Esophagus squamous epithelium (tissue), 5 donors: ENCODE data around the gene GATB. TPM values are rescaled to one million over a fixed set of nuclear protein-coding genes. Genes with fewer than 3 reads are reported as not detected.

Source experiments
- DNase-seq: peaks from one replicate; lab custom pipeline; 2025; lab: John Stamatoyannopoulos, UW
- H3K27ac ChIP-seq, 4 donors: fragments of 200-600 bp; sonication (generic); one replicate each; pipeline ENCODE4 v1.5.1; 2016 to 2019; ENCODE audit warnings: mild to moderate bottlenecking in 1 of 4
- H3K27me3 ChIP-seq, 4 donors: fragments of 200-600 bp; sonication (generic); 1 replicate in 3 of 4; 2 replicates in 1 of 4; pipeline versions ENCODE4 v1.5.1 to v1.6.0; 2017 to 2021; ENCODE audit warnings: antibody characterized with exemption in 1 of 4
- H3K36me3 ChIP-seq, 3 donors: fragments of 200-600 bp; sonication (generic); one replicate each; pipeline ENCODE4 v1.5.1; 2016 to 2019
- H3K4me1 ChIP-seq, 3 donors: fragments of 200-600 bp; sonication (generic); one replicate each; pipeline ENCODE4 v1.5.1; 2017 to 2019
- H3K4me3 ChIP-seq, 4 donors: fragments of 200-600 bp; sonication (generic); 1 replicate in 3 of 4; 2 replicates in 1 of 4; pipeline ENCODE4 v1.5.1; 2016 to 2019; ENCODE audit warnings: mild to moderate bottlenecking in 2 of 4, moderate library complexity in 1 of 4
- H3K9me3 ChIP-seq, 3 donors: fragments of 200-600 bp; sonication (generic); one replicate each; pipeline ENCODE4 v1.5.1; 2016 to 2019
- POLR2A ChIP-seq, 4 donors: fragments of 450-650 bp; IDR thresholded peaks; one replicate each; pipeline ENCODE4 v1.6.1; 2017; ENCODE audit warnings: antibody characterized with exemption in 4 of 4, mild to moderate bottlenecking in 4 of 4, moderate library complexity in 3 of 4
- WGBS, 2 donors: methylation state at CpG; one replicate each; pipeline ENCODE4 v1.1.5; 2018; 5-methylcytosine and 5-hydroxymethylcytosine counted together
- intact Hi-C: fragments of 100-400 bp; cut with DNase I; formaldehyde crosslinking; loops from one replicate; pipeline ENCODE4 v1.15.0; 2022
- total RNA-seq, 4 donors: library from RNA; depleted of rRNA; stranded (reverse); fragments of >200 nt; gene quantifications; one replicate each; pipeline ENCODE4 v1.1.0, GENCODE V29; 2016
- TF ChIP-seq, protein P1 (sequence below), 6 experiments: fragments of 450-650 bp in 4 of 6; fragments of 200-600 bp in 2 of 6; sonication (generic) in 2 of 6; IDR thresholded peaks; one replicate each; pipeline ENCODE4 v1.5.1; 2016 to 2019; ENCODE audit warnings: antibody characterized with exemption in 6 of 6, mild to moderate bottlenecking in 4 of 6, moderate library complexity in 4 of 6
- donor health status: DM: yes; HTN: yes; CAD: no.

GATB gene
- total RNA-seq, 4 donors from 2014 or later: 13.4 to 29.8 (median 24.2) TPM

DNA sequence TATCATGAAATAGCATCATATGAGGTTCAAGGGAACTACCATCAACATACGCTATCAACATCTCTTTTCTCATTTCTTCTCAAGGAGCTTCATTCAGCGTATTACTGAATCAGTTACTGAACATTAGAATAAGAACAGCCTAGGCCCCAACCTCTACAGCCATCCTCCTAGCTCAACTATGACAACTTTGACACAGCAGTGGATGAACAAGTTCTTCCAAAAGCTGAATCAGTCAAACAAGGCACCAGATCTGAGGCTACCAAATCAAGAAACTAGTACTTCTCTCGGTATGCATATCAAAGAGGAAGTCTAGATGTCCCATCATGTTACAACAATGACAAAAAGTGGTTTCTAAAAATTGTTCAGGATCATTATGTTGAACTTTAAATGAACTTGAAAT is 57.4 kb downstream of the GATB start:
- H3K9me3 ChIP-seq: no peaks in the 10 kb centered on the region
- no peak overlapping the region for H3K4me3 ChIP-seq
- H3K4me1 ChIP-seq: no peaks in the 10 kb centered on the region
- intact Hi-C loops: no loop called here
- H3K27ac ChIP-seq: no peak overlapping the region
- WGBS, 2 donors: 93% methylated on average over 3 of the region's 3 CpGs
- TF ChIP-seq, protein P1, sequence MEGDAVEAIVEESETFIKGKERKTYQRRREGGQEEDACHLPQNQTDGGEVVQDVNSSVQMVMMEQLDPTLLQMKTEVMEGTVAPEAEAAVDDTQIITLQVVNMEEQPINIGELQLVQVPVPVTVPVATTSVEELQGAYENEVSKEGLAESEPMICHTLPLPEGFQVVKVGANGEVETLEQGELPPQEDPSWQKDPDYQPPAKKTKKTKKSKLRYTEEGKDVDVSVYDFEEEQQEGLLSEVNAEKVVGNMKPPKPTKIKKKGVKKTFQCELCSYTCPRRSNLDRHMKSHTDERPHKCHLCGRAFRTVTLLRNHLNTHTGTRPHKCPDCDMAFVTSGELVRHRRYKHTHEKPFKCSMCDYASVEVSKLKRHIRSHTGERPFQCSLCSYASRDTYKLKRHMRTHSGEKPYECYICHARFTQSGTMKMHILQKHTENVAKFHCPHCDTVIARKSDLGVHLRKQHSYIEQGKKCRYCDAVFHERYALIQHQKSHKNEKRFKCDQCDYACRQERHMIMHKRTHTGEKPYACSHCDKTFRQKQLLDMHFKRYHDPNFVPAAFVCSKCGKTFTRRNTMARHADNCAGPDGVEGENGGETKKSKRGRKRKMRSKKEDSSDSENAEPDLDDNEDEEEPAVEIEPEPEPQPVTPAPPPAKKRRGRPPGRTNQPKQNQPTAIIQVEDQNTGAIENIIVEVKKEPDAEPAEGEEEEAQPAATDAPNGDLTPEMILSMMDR (IDR thresholded peaks at IDR 0.05): no peak
- no peak for TF ChIP-seq POLR2A (IDR thresholded peaks at IDR 0.05)
- no peak for DNase-seq
- H3K27me3 ChIP-seq: no peaks in the 10 kb centered on the region
- H3K36me3 ChIP-seq: peaks cover 0 to 95% (median 0%) of the 10 kb centered on the region in 3 donors

DNA sequence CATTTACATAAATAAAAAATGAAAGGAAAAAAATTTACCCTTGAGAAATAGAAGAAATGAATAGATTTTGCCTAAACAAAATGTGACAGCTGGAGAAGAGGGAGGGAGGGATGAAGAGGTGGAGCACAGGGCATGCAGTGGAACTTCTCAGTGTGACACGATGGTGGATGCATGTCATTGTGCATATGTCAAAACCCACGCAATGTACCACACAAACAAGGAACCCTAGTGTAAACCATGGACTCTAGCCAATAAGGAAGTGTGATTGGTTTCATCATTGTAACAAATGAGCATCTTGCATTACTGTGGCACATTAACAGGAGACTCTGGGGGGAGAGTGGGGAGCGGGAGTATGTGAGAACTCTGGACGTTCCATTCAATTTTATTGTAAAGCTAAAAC is 58.6 kb downstream of the GATB start:
- Histone ChIP-seq H3K27ac (no peak overlapping the region), H3K4me3 (no peak overlapping the region), H3K27me3 (no peaks in the 10 kb centered on the region), H3K9me3 (no peaks in the 10 kb centered on the region), H3K4me1 (no peaks in the 10 kb centered on the region), H3K36me3 (peaks cover 0 to 92% (median 0%) of the 10 kb centered on the region in 3 donors)
- TF ChIP-seq, protein P1 (IDR thresholded peaks at IDR 0.05): no peak
- TF ChIP-seq POLR2A (IDR thresholded peaks at IDR 0.05): no peak
- no peak for DNase-seq
- 66 to 77% methylated on average over 4 of the region's 4 CpGs for WGBS, 2 donors
- intact Hi-C loops: no loop called here

DNA sequence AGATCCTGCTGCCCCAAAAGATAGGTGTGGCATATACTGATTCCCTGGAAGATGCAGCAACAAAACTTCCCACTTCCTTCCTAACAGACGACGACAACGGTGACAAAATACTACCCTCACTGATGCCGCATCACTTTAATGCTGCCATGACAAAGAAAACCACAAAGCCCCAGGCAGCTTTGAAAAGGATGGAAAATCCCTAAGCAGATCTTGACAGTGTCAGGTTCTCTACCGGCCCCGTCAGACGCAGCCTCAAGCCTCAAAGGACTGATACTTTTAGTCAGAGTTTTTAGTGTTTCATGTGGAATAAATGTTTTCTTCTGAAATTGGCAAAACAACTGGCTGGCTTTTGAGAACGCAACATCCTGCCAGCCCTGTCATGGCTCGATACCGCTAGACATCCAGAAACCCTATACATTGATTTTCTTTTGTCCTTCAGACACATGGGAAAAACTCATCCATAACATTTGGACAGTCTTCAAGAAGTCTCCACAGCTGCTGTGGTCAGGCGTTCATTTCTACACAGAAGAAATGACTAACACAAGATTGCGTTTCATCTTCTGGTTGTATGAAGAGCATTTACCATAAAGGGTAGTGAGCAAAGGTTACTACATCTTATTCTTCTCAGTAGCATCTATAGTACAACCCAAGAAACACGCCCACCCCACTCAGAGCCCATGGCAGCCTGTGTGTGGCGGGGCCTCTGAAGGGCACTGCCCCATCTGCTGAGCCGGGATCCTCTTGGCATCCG is 60.1 kb downstream of the GATB start:
- DNase-seq: no peak
- TF ChIP-seq, protein P1 (IDR thresholded peaks at IDR 0.05): no peak
- no peak for TF ChIP-seq POLR2A (IDR thresholded peaks at IDR 0.05)
- Histone ChIP-seq H3K27me3 (no peaks in the 10 kb centered on the region), H3K36me3 (peaks cover 0 to 77% (median 0%) of the 10 kb centered on the region in 3 donors), H3K4me3 (no peak overlapping the region), H3K4me1 (no peaks in the 10 kb centered on the region), H3K9me3 (no peaks in the 10 kb centered on the region), H3K27ac (no peak overlapping the region)
- intact Hi-C loops: no loop called here
- WGBS, 2 donors: 89 to 94% methylated on average over 16 of the region's 16 CpGs

DNA sequence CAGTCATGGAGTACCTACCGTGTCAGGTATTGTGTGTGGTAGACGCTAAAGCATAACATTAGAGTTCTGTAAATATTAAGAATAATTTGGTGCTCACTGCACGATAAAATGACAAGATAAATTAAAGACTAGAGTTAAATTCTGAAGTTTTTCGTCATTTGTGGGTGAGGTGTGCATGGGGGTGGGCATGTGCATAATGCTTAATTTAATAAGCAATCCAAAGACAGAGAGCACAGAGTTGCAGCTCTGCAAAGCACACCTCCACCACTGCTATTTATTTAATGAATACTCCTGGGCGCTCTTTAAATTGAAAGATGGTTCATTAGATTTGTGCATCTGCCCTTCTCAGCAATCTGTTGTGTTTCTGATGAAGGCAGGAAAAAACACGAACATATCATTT is 62.6 kb downstream of the GATB start:
- WGBS, 2 donors: 92 to 93% methylated on average over 6 of the region's 6 CpGs
- H3K36me3 ChIP-seq: peaks cover 0 to 53% (median 0%) of the 10 kb centered on the region in 3 donors
- intact Hi-C loops: no loop called here

More for the DNA sequence above, 62.6 kb downstream of the GATB start:
- TF ChIP-seq POLR2A (IDR thresholded peaks at IDR 0.05): no peak
- TF ChIP-seq, protein P1 (IDR thresholded peaks at IDR 0.05): no peak
- Histone ChIP-seq H3K4me3 (no peak overlapping the region), H3K9me3 (no peaks in the 10 kb centered on the region), H3K27ac (no peak overlapping the region), H3K27me3 (no peaks in the 10 kb centered on the region), H3K4me1 (no peaks in the 10 kb centered on the region)
- no peak for DNase-seq
